AG09309 (cell line): Measurements from ENCODE around the gene RESP18.
A peak's percentile ranks its signal among the peaks of the same experiment; 100 is the strongest.

ENCODE experiments used
- DNase-seq: peaks from one replicate; pipeline ENCODE4 v3.0.0-alpha.2; 2010; ENCODE audit warnings: low read depth
- H3K4me3 ChIP-seq: 2 replicates; pipeline ENCODE4 v1.5.1; 2011; ENCODE audit warnings: mild to moderate bottlenecking, low read depth, low read length, moderate library complexity; ENCODE audit not compliant: control insufficient read depth
- CTCF ChIP-seq: IDR thresholded peaks from 2 replicates; pipeline ENCODE4 v1.5.1; 2011; ENCODE audit warnings: mild to moderate bottlenecking, low read depth, low read length, inconsistent platforms; ENCODE audit not compliant: insufficient read depth, control insufficient read depth; ENCODE audit errors: missing control alignments

RESP18 gene

DNA sequence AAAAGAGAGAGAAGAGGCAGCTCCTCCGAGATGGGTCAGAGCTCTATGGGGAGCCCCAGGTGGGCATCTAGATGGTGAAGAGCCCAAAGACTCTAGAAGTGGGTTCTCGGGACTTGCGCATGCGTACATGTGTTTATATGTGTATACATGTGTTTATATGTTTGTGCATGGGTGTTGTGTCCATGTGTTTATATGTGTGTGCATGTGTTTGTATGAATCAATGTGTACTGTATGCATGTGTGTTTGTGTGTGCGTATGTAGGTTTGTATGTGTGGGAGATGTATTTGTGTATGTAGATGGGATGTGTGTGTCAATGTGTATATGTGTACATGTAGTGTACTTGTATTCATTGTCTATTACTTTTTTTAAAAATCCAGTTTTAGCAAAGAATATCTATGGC lies 29.5 kb upstream of the RESP18 start:
- H3K4me3 ChIP-seq = no peak overlapping the region
- TF ChIP-seq CTCF = no peak
- DNase-seq = no peak

- DNase-seq = no peak
- TF ChIP-seq CTCF = no peak
- H3K4me3 ChIP-seq = peak overlapping the region; percentile 8; the same call in 1 of the 2 replicates
These were observed 25.9 kb upstream of the RESP18 start for GRCh38 chr2:219358170-219359075.

DNA sequence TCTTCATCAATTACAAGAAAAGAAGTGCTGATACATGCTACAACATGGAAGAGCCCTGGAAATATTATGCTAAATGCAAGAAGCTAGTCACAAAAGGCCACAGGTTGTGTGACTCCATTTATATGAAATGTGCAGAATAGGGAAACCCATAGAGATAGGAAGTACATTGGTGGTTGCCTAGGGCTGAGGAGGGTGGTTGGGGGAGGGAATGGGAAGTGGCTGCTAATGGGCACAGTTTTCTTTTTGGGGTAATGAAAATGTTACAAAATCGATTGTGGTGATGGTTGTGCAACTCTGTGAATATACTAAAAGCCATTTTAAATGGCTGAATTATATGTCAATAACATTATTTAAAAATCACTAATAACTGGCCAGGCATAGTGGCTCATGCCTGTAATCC lies 24.3 kb upstream of the RESP18 start:
- no peak overlapping the region for H3K4me3 ChIP-seq

DNA sequence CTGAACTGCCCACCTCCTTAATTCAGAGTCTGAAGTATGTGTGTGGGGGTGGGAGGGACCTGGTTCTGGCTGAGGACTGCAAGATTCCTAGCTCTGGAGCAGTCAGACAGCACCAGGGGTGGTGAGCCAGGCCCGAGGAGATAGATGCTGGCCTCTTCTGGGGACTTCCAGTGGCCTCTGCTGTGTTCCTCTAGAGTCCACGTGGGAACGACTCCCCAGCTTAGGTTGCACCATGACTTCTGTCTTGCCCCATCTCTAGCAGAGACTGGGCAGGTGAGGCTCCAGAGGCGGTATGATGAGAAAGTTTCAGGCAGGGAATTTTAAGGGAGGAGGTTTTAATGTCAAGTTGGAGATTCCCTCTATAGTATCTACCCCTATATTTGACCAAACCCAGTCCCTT lies 22.0 kb upstream of the RESP18 start:
- TF ChIP-seq CTCF = no peak
- no peak overlapping the region for H3K4me3 ChIP-seq
- no peak for DNase-seq

More for the DNA sequence above, 24.3 kb upstream of the RESP18 start:
- TF ChIP-seq CTCF = no peak
- no peak for DNase-seq

GRCh38 chr2:219353129-219353528 lies 20.6 kb upstream of the RESP18 start:
- no peak overlapping the region for H3K4me3 ChIP-seq
- DNase-seq = no peak
- no peak for TF ChIP-seq CTCF

- no peak overlapping the region for H3K4me3 ChIP-seq
- peak; percentile 71 for TF ChIP-seq CTCF
- no peak for DNase-seq
These were observed 20.0 kb upstream of the RESP18 start for GRCh38 chr2:219352448-219353023.
